Measurements from ENCODE around the gene GSTM5.

- no peak for TF ChIP-seq MYC (IDR thresholded peaks at IDR 0.05; ENCODE audit: low read depth, low read length)
- TF ChIP-seq CTCF (IDR thresholded peaks at IDR 0.05; ENCODE audit: low read depth, low read length), result no peak
Measured at GRCh38 chr1:109759513-109760334, 47.7 kb downstream of the GSTM5 start.
